Measurements from ENCODE around the gene PLA2G2F. TPM values are rescaled to one million over a fixed set of nuclear protein-coding genes. Genes with fewer than 3 reads are reported as not detected.
A peak's percentile ranks its signal among the peaks of the same experiment; 100 is the strongest.

The PLA2G2F gene
- total RNA-seq, 2 experiments from 2014 or later, result not detected

DNA sequence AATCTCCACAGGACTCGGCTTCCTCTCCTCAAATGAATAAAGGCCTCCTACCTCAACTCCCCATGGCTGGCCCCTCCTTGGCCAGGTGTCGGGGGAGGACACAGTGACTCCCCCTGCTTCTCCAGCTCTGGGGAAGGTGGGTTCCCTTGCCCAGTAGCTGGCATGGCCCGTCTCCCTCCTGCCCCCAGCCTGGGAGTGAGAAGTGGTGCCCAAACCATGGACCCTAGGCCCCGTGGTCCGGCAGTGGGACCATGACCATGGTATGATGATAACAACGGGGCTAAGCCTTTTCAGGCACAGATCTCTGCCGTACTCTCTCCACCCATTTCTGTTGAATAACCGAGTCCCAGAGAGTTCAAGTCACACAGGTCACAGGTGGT is 11.2 kb downstream of the PLA2G2F start:
- Mint-ChIP-seq H3K27ac (no peak overlapping the region), H3K4me3 (no peak overlapping the region), H3K27me3 (peaks cover 3% of the 10 kb centered on the region), H3K9me3 (no peaks in the 10 kb centered on the region), H3K4me1 (ENCODE audit: low read depth) (peaks cover 14% of the 10 kb centered on the region), H3K36me3 (no peaks in the 10 kb centered on the region)
- CTCF ChIA-PET, result interaction anchor here (2.0 to 5.5 kb wide), 4 partner anchors 45 to 268 kb away, joined by 12 to 52 read pairs (median 34); partner anchors contain the start of gene OTUD3
- intact Hi-C loops (cut with micrococcal nuclease), result no loop called here
- no peak for DNase-seq
- POLR2A ChIA-PET, result no interaction called here

DNA sequence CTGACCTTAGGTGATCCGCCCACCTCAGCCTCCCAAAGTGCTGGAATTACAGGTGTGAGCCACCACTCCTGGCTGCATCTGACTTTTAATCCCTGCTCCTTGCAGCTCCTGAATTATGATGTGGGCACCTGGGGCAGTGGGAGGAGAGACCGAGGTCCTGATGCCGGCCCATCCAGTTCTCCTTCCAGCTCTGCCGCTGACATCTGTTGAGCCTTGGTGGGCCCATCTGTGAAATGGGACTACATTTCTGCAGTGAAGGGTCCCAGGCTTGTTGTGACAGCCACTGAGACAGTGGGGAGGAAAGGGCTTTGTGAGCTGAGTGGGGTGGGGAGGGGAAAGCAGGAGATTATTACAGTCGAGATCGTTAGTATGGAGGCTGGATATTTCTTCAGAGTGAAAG is 11.8 kb downstream of the PLA2G2F start:
- Mint-ChIP-seq H3K4me1 (ENCODE audit: low read depth) (peaks cover 14% of the 10 kb centered on the region), H3K36me3 (no peaks in the 10 kb centered on the region), H3K9me3 (no peaks in the 10 kb centered on the region), H3K27me3 (peaks cover 3% of the 10 kb centered on the region), H3K27ac (no peak overlapping the region), H3K4me3 (no peak overlapping the region)
- POLR2A ChIA-PET, result no interaction called here
- CTCF ChIA-PET, result interaction anchor here (1.3 to 5.5 kb wide), 8 partner anchors 28 to 269 kb away, joined by 3 to 52 read pairs (median 18); partner anchors contain the start of gene OTUD3
- no peak for DNase-seq
- intact Hi-C loops (cut with micrococcal nuclease), result no loop called here

DNA sequence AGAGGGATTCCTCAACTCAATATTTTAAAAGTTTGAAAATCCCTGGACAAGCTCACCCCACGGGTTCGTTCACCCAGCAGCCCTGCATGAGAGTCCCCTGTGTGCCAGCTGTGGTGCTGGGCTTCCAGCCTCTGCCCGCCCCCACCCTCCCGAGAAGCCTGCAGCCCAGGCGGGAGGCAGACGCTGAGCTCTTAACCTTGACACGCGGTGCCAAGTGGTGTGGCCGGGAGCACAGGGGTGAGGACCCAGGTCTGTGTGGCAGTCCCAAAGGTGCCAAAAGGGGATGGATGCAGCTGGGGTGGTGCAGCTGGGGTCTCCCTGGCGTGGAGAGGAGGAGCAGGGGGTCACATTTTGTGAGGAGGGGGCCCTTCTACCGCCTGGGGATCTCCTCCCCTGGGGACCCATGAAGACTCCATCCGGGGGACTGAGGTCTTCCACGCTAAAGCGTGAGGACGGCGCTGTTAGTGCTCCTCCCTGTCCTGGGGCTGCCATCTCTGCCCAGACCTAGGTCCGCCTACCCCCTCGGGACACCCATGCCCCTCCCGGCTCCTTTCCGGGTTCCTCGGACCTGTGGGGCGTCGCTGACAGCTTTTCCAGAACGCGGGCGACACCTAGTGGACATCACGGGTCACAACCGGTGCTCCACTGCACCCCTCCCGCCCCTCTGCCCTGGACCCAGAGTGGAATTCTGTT is 12.9 kb downstream of the PLA2G2F start:
- no peaks in the 10 kb centered on the region for H3K36me3 Mint-ChIP-seq
- intact Hi-C loops (cut with micrococcal nuclease), result loop anchor here (1.0 to 2.0 kb wide), 3 partner anchors 51 to 234 kb away; no protein-coding TSS in a partner anchor
- H3K27me3 Mint-ChIP-seq, result peaks cover 3% of the 10 kb centered on the region
- H3K4me1 Mint-ChIP-seq (ENCODE audit: low read depth), result peaks cover 14% of the 10 kb centered on the region
- peak overlapping the region; percentile 53 for H3K4me3 Mint-ChIP-seq
- DNase-seq, result peak; percentile 84
- ChIA-PET CTCF (interaction anchor here (0.5 to 5.5 kb wide), 29 partner anchors 8 to 341 kb away, joined by 3 to 52 read pairs (median 4); partner anchors contain the start of gene OTUD3), POLR2A (no interaction called here)
- no peaks in the 10 kb centered on the region for H3K9me3 Mint-ChIP-seq
- no peak overlapping the region for H3K27ac Mint-ChIP-seq

DNA sequence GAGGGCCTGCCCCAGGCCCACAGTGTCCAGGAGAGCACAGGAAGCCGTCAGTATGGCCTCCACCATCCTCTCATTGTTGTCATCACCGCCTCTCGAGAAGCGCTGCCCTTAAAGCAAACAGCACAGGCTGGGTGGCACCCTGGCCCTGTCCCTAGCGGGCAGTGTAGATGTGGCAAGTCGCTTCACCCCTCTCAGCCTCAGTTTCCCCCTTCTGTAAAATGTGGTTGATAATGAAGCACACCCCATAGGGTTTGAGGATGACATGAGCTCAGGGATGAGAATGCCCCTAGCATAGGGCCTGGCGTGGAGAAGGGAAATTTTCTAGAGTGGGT is 13.4 kb downstream of the PLA2G2F start:
- intact Hi-C loops (cut with micrococcal nuclease), result loop anchor here (1.0 to 2.0 kb wide), 3 partner anchors 51 to 234 kb away; no protein-coding TSS in a partner anchor
- CTCF ChIA-PET, result interaction anchor here (0.6 to 5.5 kb wide), 23 partner anchors 9 to 246 kb away, joined by 3 to 52 read pairs (median 4); no protein-coding TSS in a partner anchor
- Mint-ChIP-seq H3K36me3 (peaks cover 2% of the 10 kb centered on the region), H3K4me1 (ENCODE audit: low read depth) (peaks cover 14% of the 10 kb centered on the region), H3K4me3 (peak overlapping the region; percentile 53), H3K27ac (no peak overlapping the region), H3K27me3 (peaks cover 3% of the 10 kb centered on the region), H3K9me3 (no peaks in the 10 kb centered on the region)
- POLR2A ChIA-PET, result no interaction called here
- DNase-seq, result no peak

DNA sequence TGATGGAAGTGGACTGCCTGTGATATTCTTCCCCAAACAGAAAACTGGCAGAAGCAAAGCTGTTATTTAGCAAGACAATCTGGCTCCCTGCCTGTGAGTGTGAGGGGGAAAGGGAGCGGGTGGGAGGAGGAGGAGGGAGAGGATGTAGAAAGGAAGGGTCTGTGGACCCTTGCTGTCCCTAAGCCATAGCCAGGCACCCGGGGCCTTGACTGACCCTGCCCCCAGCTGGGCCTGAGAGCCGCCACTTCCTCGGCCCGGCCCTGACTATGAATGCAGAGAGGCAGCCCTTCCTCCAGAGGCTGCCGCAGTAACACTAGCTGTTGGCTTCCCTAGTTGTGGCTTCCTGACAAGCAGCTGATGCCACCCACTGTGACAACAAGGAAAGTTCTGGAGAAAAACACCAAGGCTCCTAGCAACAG is 13.9 kb downstream of the PLA2G2F start:
- Mint-ChIP-seq H3K4me3 (no peak overlapping the region), H3K4me1 (ENCODE audit: low read depth) (peaks cover 14% of the 10 kb centered on the region), H3K27ac (no peak overlapping the region), H3K27me3 (peaks cover 3% of the 10 kb centered on the region), H3K36me3 (peaks cover 2% of the 10 kb centered on the region), H3K9me3 (peaks cover 2% of the 10 kb centered on the region)
- DNase-seq, result no peak
- CTCF ChIA-PET, result interaction anchor here (0.6 to 5.5 kb wide), 18 partner anchors 8 to 243 kb away, joined by 3 to 52 read pairs (median 4); no protein-coding TSS in a partner anchor
- POLR2A ChIA-PET, result no interaction called here
- intact Hi-C loops (cut with micrococcal nuclease), result loop anchor here (1.0 to 2.0 kb wide), 3 partner anchors 52 to 235 kb away; no protein-coding TSS in a partner anchor

DNA sequence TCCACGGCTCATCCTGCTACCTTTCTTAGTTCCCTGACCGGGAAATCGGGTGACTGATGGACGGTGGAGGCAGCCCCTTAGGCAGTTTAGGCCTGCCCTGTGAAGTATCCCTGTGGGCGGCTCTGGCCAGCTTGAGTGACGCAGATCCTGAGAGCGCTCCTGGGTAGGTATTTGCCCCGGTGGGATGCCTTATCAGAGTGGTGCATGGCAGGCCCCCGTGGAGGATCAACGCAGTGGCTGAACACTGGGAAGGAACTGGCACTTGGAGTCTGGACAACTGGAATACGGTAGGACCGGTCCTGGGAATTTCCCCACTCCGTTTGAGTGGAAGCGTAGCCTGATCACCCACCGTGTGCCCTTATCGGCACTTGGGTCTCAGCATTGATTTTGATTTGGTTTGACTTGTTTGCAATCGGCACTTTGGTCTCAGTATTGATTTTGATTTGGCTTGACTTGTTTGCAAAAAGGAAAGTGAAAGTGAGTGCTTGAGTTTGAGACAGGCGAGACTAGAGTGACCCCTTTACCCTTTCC is 15.2 kb downstream of the PLA2G2F start:
- H3K4me1 Mint-ChIP-seq (ENCODE audit: low read depth), result peaks cover 14% of the 10 kb centered on the region
- H3K4me3 Mint-ChIP-seq, result peak overlapping the region; percentile 18
- ChIA-PET POLR2A (no interaction called here), CTCF (interaction anchor here (4.0 to 5.5 kb wide), 4 partner anchors 41 to 237 kb away, joined by 23 to 52 read pairs (median 34); no protein-coding TSS in a partner anchor)
- peaks cover 12% of the 10 kb centered on the region for H3K9me3 Mint-ChIP-seq
- intact Hi-C loops (cut with micrococcal nuclease), result no loop called here
- H3K27ac Mint-ChIP-seq, result no peak overlapping the region
- peaks cover 3% of the 10 kb centered on the region for H3K27me3 Mint-ChIP-seq
- DNase-seq, result no peak
- peaks cover 2% of the 10 kb centered on the region for H3K36me3 Mint-ChIP-seq

DNA sequence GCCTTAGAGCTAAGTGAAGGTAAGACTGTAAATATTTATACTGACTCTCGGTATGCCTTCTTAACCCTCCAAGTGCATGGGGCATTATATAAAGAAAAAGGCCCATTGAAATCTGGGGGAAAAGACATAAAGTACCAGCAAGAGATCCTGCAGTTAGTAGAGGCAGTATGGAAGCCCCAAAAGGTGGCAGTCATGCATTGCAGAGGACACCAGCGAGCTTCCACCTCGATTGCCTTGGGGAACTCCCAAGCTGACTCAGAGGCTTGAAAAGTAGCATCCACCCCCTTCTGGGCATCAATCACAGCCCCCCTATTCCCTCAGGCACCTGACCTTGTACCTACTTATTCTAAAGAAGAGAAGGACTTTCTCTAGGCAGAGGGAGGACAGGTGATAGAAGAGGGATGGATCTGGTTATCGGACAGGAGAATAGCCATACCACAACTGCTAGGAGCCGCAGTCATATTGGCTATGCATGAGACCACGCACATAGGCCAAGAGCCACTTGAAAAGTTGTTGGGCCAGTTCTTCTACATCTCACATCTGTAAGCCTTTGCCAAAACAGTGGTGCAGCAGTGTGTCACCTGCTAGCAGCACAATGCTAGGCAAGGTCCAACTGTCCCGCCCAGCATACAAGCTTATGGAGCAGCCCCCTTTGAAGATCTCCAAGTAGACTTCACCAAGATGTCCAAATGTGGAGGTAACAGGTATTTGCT is 19.4 kb downstream of the PLA2G2F start:
- DNase-seq, result peak; percentile 49
- H3K9me3 Mint-ChIP-seq, result peaks cover 53% of the 10 kb centered on the region
- H3K27me3 Mint-ChIP-seq, result no peaks in the 10 kb centered on the region
- CTCF ChIA-PET, result interaction anchor here (0.7 to 3.1 kb wide), 5 partner anchors 33 to 335 kb away, joined by 3 to 22 read pairs (median 5); no protein-coding TSS in a partner anchor
- H3K4me3 Mint-ChIP-seq, result no peak overlapping the region
- POLR2A ChIA-PET, result no interaction called here
- H3K4me1 Mint-ChIP-seq (ENCODE audit: low read depth), result peaks cover 11% of the 10 kb centered on the region
- H3K27ac Mint-ChIP-seq, result no peak overlapping the region
- peaks cover 6% of the 10 kb centered on the region for H3K36me3 Mint-ChIP-seq
- intact Hi-C loops (cut with micrococcal nuclease), result no loop called here

DNA sequence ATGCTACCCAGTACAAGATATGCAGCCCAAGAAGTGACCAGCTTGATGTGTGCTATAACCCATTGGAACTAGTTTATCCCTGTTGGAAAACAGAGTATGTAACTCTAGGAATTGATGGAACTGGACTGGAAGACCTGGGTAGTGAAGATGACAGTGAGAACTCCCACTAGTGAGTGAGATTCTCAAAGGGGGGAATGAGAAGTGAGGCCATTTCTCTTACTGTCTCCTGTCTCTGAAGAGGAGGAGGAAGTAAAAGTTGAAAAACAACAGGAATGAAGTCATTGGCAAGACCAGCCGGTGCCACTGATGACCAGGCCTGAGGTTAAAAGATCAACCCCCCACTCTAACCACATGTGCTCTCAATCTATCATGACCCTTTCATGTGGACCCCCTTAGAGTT is 20.9 kb downstream of the PLA2G2F start:
- no peak overlapping the region for H3K4me3 Mint-ChIP-seq
- no peaks in the 10 kb centered on the region for H3K4me1 Mint-ChIP-seq (ENCODE audit: low read depth)
- H3K9me3 Mint-ChIP-seq, result peaks cover 64% of the 10 kb centered on the region
- peaks cover 8% of the 10 kb centered on the region for H3K36me3 Mint-ChIP-seq
- CTCF ChIA-PET, result interaction anchor here (0.6 to 3.1 kb wide), 2 partner anchors 36 to 267 kb away, joined by 3 to 22 read pairs; no protein-coding TSS in a partner anchor
- no peaks in the 10 kb centered on the region for H3K27me3 Mint-ChIP-seq
- POLR2A ChIA-PET, result no interaction called here
- intact Hi-C loops (cut with micrococcal nuclease), result no loop called here
- no peak for DNase-seq
- no peak overlapping the region for H3K27ac Mint-ChIP-seq

DNA sequence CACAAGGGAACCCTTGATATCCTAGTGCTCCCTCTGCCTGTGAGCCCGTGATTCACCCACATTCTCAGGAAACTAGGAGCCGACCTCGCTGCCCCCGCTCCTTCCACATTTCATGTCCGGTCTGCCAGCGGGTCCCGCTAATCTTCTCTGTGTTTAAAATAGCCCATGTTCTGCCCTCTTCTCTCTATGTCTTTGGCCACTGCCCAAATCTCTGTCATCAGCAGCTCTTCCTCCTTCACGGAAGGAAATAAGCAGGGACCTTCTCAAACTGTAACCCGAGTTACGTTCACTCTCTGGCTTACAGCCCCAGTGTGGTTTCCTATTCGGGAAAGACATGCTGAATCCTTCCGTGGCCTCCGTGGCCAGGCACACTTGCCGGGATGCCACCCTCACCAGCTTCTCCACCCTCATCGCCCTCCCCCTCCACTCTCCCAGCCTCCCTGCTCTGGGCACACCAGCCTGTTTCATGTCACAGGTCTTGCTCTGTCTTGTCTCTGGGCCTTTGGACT is 25.6 kb downstream of the PLA2G2F start:
- H3K36me3 Mint-ChIP-seq, result peaks cover 9% of the 10 kb centered on the region
- ChIA-PET POLR2A (no interaction called here), CTCF (interaction anchor here (0.7 to 6.4 kb wide), 3 partner anchors 29 to 168 kb away, joined by 3 to 58 read pairs (median 4); no protein-coding TSS in a partner anchor)
- H3K27ac Mint-ChIP-seq, result no peak overlapping the region
- H3K4me3 Mint-ChIP-seq, result no peak overlapping the region
- H3K4me1 Mint-ChIP-seq (ENCODE audit: low read depth), result no peaks in the 10 kb centered on the region
- intact Hi-C loops (cut with micrococcal nuclease), result loop anchor here (1.0 kb wide), 1 partner anchor 31 kb away; no protein-coding TSS in a partner anchor
- no peak for DNase-seq
- H3K9me3 Mint-ChIP-seq, result peaks cover 51% of the 10 kb centered on the region
- peaks cover 2% of the 10 kb centered on the region for H3K27me3 Mint-ChIP-seq

DNA sequence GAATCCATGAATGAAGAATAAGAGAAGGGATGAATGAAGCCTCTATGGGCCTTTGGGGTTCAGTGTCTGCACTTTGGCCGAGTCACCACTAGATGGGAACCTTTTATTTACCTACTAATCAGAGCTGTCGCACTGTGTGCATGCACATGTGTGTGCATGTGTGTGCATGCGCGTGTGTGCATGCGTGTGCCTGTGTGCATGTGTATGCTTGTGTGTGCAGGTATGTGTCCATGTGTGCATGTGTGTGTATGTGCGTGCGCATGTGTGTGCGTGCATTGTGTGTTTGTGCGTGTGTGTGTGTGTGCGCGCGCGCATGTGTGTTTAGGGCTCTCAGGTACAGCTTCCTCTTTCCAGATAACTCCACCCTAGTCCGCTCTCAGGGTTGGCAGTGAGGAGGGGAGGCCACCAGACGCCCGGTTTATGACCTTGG is 26.4 kb downstream of the PLA2G2F start:
- DNase-seq, result peak; percentile 29
- intact Hi-C loops (cut with micrococcal nuclease), result loop anchor here (1.0 kb wide), 1 partner anchor 30 kb away; no protein-coding TSS in a partner anchor
- ChIA-PET POLR2A (no interaction called here), CTCF (interaction anchor here (0.9 to 6.4 kb wide), 5 partner anchors 14 to 48 kb away, joined by 3 to 58 read pairs (median 4); no protein-coding TSS in a partner anchor)
- H3K4me3 Mint-ChIP-seq, result no peak overlapping the region
- H3K27ac Mint-ChIP-seq, result no peak overlapping the region
- H3K4me1 Mint-ChIP-seq (ENCODE audit: low read depth), result no peaks in the 10 kb centered on the region
- H3K27me3 Mint-ChIP-seq, result peaks cover 2% of the 10 kb centered on the region
- peaks cover 44% of the 10 kb centered on the region for H3K9me3 Mint-ChIP-seq
- peaks cover 9% of the 10 kb centered on the region for H3K36me3 Mint-ChIP-seq

DNA sequence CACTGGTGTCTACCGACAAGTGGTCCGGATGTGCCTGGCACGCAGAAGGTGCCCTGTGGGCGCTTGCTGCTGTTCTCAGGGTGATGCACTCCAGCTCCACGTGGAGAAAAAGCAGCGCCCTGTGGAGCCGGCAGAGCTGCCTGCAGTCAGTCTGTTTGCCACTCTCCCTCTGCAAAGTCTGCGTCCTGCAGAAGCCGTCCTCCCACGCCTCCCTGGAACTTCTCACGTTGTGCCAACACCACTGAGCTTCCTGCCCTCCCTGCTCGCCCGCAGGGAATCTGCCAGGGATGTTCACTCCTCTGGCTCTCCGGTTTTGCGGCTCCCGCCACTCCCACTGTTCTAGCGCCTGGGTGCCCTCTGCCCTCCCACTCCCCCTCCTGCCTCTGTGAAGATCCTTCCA is 26.9 kb downstream of the PLA2G2F start:
- POLR2A ChIA-PET, result no interaction called here
- peaks cover under 1% of the 10 kb centered on the region for H3K4me1 Mint-ChIP-seq (ENCODE audit: low read depth)
- H3K27ac Mint-ChIP-seq, result no peak overlapping the region
- peaks cover 39% of the 10 kb centered on the region for H3K9me3 Mint-ChIP-seq
- no peak for DNase-seq
- peaks cover 9% of the 10 kb centered on the region for H3K36me3 Mint-ChIP-seq
- CTCF ChIA-PET, result interaction anchor here (0.9 to 6.4 kb wide), 4 partner anchors 13 to 28 kb away, joined by 3 to 58 read pairs (median 4); no protein-coding TSS in a partner anchor
- peaks cover 2% of the 10 kb centered on the region for H3K27me3 Mint-ChIP-seq
- H3K4me3 Mint-ChIP-seq, result no peak overlapping the region
- intact Hi-C loops (cut with micrococcal nuclease), result no loop called here
